H9 (cell line): ENCODE results near the gene ZNF771. TPM values are rescaled to one million over a fixed set of nuclear protein-coding genes. Genes with fewer than 3 reads are reported as not detected.
A peak's percentile ranks its signal among the peaks of the same experiment; 100 is the strongest.

Source experiments
- DNase-seq: peaks from one replicate; pipeline ENCODE4 v3.0.0-alpha.2; 2017
- H2AFZ ChIP-seq: one replicate; pipeline ENCODE4 v1.6.1; 2013; ENCODE audit warnings: mild to moderate bottlenecking, low read length, control low read depth, moderate library complexity
- H2AK5ac ChIP-seq: 2 replicates; pipeline ENCODE4 v1.6.1; 2013; ENCODE audit warnings: low read length, control low read depth, mixed read lengths; ENCODE audit not compliant: insufficient read length
- H2BK120ac ChIP-seq: one replicate; pipeline ENCODE4 v1.6.1; 2013; ENCODE audit warnings: low read depth, mild to moderate bottlenecking, low read length, control low read depth, inconsistent platforms; ENCODE audit not compliant: poor library complexity, severe bottlenecking
- H2BK12ac ChIP-seq: 2 replicates; pipeline ENCODE4 v1.6.1; 2013; ENCODE audit warnings: low read length, control low read depth, mixed read lengths, low read depth; ENCODE audit not compliant: insufficient read length
- H2BK15ac ChIP-seq: 2 replicates; pipeline ENCODE4 v1.6.1; 2013; ENCODE audit warnings: low read depth, low read length, control low read depth
- H2BK20ac ChIP-seq: one replicate; pipeline ENCODE4 v1.6.1; 2013; ENCODE audit warnings: low read depth, mild to moderate bottlenecking, low read length, control low read depth, inconsistent platforms; ENCODE audit not compliant: poor library complexity, severe bottlenecking
- H2BK5ac ChIP-seq: 2 replicates; pipeline ENCODE4 v1.6.1; 2013; ENCODE audit warnings: low read length, control low read depth, mixed read lengths; ENCODE audit not compliant: insufficient read length
- H3K14ac ChIP-seq: 2 replicates; pipeline ENCODE4 v1.6.1; 2013; ENCODE audit warnings: low read length, control low read depth; ENCODE audit not compliant: insufficient read depth
- H3K18ac ChIP-seq: 2 replicates; pipeline ENCODE4 v1.6.1; 2013; ENCODE audit warnings: low read depth, mild to moderate bottlenecking, mixed read lengths, low read length, control low read depth; ENCODE audit not compliant: insufficient read length
- H3K23ac ChIP-seq: 2 replicates; pipeline ENCODE4 v1.6.1; 2013; ENCODE audit warnings: low read length, control low read depth, mixed read lengths, low read depth; ENCODE audit not compliant: insufficient read length
- H3K23me2 ChIP-seq: 2 replicates; pipeline ENCODE4 v1.6.1; 2013; ENCODE audit warnings: low read depth, mild to moderate bottlenecking, mixed read lengths, low read length, control low read depth; ENCODE audit not compliant: insufficient read length, poor library complexity, severe bottlenecking
- H3K27ac ChIP-seq: 2 replicates; pipeline ENCODE4 v1.5.1; 2013; ENCODE audit warnings: low read length, control low read depth, mixed read lengths, low read depth; ENCODE audit not compliant: insufficient read length
- H3K27me3 ChIP-seq: 2 replicates; pipeline ENCODE4 v1.6.1; 2013; ENCODE audit warnings: low read length, control low read depth, inconsistent platforms; ENCODE audit not compliant: insufficient read depth
- H3K4ac ChIP-seq: 2 replicates; pipeline ENCODE4 v1.6.1; 2013; ENCODE audit warnings: low read depth, mild to moderate bottlenecking, control low read depth, inconsistent platforms, low read length, moderate library complexity
- H3K4me1 ChIP-seq: 2 replicates; pipeline ENCODE4 v1.6.1; 2013; ENCODE audit warnings: low read length, control low read depth, inconsistent platforms; ENCODE audit not compliant: insufficient read depth
- H3K4me2 ChIP-seq: 2 replicates; pipeline ENCODE4 v1.6.1; 2013; ENCODE audit warnings: low read length, control low read depth, mixed read lengths; ENCODE audit not compliant: insufficient read length, insufficient read depth
- H3K56ac ChIP-seq: 2 replicates; pipeline ENCODE4 v1.6.1; 2013; ENCODE audit warnings: low read depth, mild to moderate bottlenecking, mixed read lengths, low read length, control low read depth; ENCODE audit not compliant: insufficient read length
- H3K79me1 ChIP-seq: 2 replicates; pipeline ENCODE4 v1.6.1; 2013; ENCODE audit warnings: low read depth, mild to moderate bottlenecking, moderate library complexity, low read length, control low read depth, inconsistent platforms; ENCODE audit not compliant: insufficient read depth, poor library complexity, severe bottlenecking
- H3K79me2 ChIP-seq: 2 replicates; pipeline ENCODE4 v1.6.1; 2013; ENCODE audit warnings: low read length, control low read depth, inconsistent platforms; ENCODE audit not compliant: insufficient read depth
- H3K9ac ChIP-seq: 2 replicates; pipeline ENCODE4 v1.6.1; 2013; ENCODE audit warnings: low read length, control low read depth, mixed read lengths; ENCODE audit not compliant: insufficient read length; ENCODE audit errors: extremely low read depth
- H3K9me3 ChIP-seq: one replicate; pipeline ENCODE4 v1.6.1; 2013; ENCODE audit warnings: low read depth, low read length, inconsistent platforms; ENCODE audit not compliant: control insufficient read depth
- H3T11ph ChIP-seq: one replicate; pipeline ENCODE4 v1.6.1; 2013; ENCODE audit warnings: mild to moderate bottlenecking, low read length, control low read depth, inconsistent platforms
- H4K20me1 ChIP-seq: one replicate; pipeline ENCODE4 v1.6.1; 2013; ENCODE audit not compliant: control insufficient read depth, insufficient read length, insufficient read depth
- H4K5ac ChIP-seq: 2 replicates; pipeline ENCODE4 v1.6.1; 2013; ENCODE audit warnings: low read depth, mild to moderate bottlenecking, mixed read lengths, low read length, control low read depth; ENCODE audit not compliant: insufficient read length
- H4K8ac ChIP-seq: replicated peaks from 2 replicates; pipeline ENCODE4 v1.6.1; 2013; ENCODE audit warnings: low read length, control low read depth, mixed read lengths, low read depth; ENCODE audit not compliant: insufficient read length
- H4K91ac ChIP-seq: 2 replicates; pipeline ENCODE4 v1.6.1; 2013; ENCODE audit warnings: low read depth, mild to moderate bottlenecking, moderate library complexity, mixed read lengths, low read length, control low read depth; ENCODE audit not compliant: insufficient read length
- H3K27ac Mint-ChIP-seq, 3 experiments: 2 replicates in 2 of 3; 3 replicates in 1 of 3; pipeline ENCODE4 v1.8.0; 2020 to 2021; ENCODE audit warnings: mixed read lengths in 3 of 3, mild to moderate bottlenecking in 1 of 3, moderate library complexity in 1 of 3
- H3K27me3 Mint-ChIP-seq: 2 replicates; pipeline ENCODE4 v1.8.0; 2021; ENCODE audit warnings: low read depth, mild to moderate bottlenecking, moderate library complexity, mixed read lengths
- H3K36me3 Mint-ChIP-seq, 3 experiments: 2 replicates in 2 of 3; 3 replicates in 1 of 3; pipeline ENCODE4 v1.8.0; 2020 to 2021; ENCODE audit warnings: low read depth in 3 of 3, mixed read lengths in 3 of 3; ENCODE audit not compliant: insufficient read depth in 1 of 3
- H3K4me1 Mint-ChIP-seq, 2 experiments: 2 replicates each; pipeline ENCODE4 v1.8.0; 2020; ENCODE audit warnings: mixed read lengths in 2 of 2
- H3K4me3 Mint-ChIP-seq, 2 experiments: 2 replicates in 1 of 2; 3 replicates in 1 of 2; pipeline ENCODE4 v1.8.0; 2020 to 2021; ENCODE audit warnings: mild to moderate bottlenecking in 2 of 2, mixed read lengths in 2 of 2, moderate library complexity in 1 of 2
- H3K9me3 Mint-ChIP-seq, 2 experiments: 2 replicates in 1 of 2; 3 replicates in 1 of 2; pipeline ENCODE4 v1.8.0; 2020; ENCODE audit warnings: mild to moderate bottlenecking in 2 of 2, mixed read lengths in 2 of 2, moderate library complexity in 1 of 2
- CTCF ChIP-seq: fragments of 200-600 bp; sonication (generic); conservative IDR thresholded peaks from 3 replicates; pipeline ENCODE4 v1.8.0; 2021; ENCODE audit warnings: antibody characterized with exemption, mild to moderate bottlenecking
- WGBS: extraction: QIAGEN DNeasy Blood & Tissue Kit; methylation state at CpG from one replicate; pipeline ENCODE4 v1.1.7; 2013; ENCODE audit warnings: missing lambda C conversion rate, low lambda C conversion rate, mixed read lengths; ENCODE audit not compliant: insufficient read length; ENCODE audit errors: extremely low coverage; 5-methylcytosine and 5-hydroxymethylcytosine counted together
- total RNA-seq: library from RNA; stranded (reverse); gene quantifications from 2 replicates; pipeline ENCODE4 v1.2.1, GENCODE V29; 2021

Gene ZNF771
- total RNA-seq, 1 experiment from 2014 or later = 10.5 TPM

GRCh38 chr16:30376461-30376902 is 30.9 kb upstream of the ZNF771 start:
- no peak overlapping the region for H3T11ph ChIP-seq
- no peaks in the 10 kb centered on the region for H3K27me3 ChIP-seq
- peaks cover 13% of the 10 kb centered on the region for H3K23me2 ChIP-seq
- H3K9ac ChIP-seq = no peak overlapping the region
- H2BK120ac ChIP-seq = no peak overlapping the region
- no peak overlapping the region for H2BK12ac ChIP-seq
- Mint-ChIP-seq H3K27ac (0 out of 7 replicates have a peak overlapping the region, but pooled peaks of 1 of the 3 experiments have one; percentile 97), H3K4me3 (peak overlapping the region in 1 of 2 experiments; percentile 95; a peak in 1 of 5 replicates), H3K36me3 (peaks cover 2 to 4% (median 2%) of the 10 kb centered on the region in 3 experiments; a peak in 4 of 7 replicates), H3K4me1 (peaks cover 23 to 43% of the 10 kb centered on the region in 2 experiments), H3K9me3 (peaks cover 0 to 2% of the 10 kb centered on the region in 2 experiments; a peak in 2 of 5 replicates), H3K27me3 (0 out of 2 replicates have a peak, but pooled peaks cover 2% of the 10 kb centered on the region)
- no peak overlapping the region for H3K4me2 ChIP-seq
- DNase-seq = no peak
- H2BK20ac ChIP-seq = no peak overlapping the region
- H2AK5ac ChIP-seq = no peak overlapping the region
- H3K9me3 ChIP-seq = no peaks in the 10 kb centered on the region
- no CpG with 5 or more reads among the region's 8 CpGs for WGBS
- H2BK5ac ChIP-seq = no peak overlapping the region
- H3K79me1 ChIP-seq = no peaks in the 10 kb centered on the region
- no peak overlapping the region for H2AFZ ChIP-seq
- no peak overlapping the region for H4K8ac ChIP-seq
- no peak for TF ChIP-seq CTCF
- no peaks in the 10 kb centered on the region for H4K20me1 ChIP-seq
- peak overlapping the region; percentile 6 for H3K18ac ChIP-seq
- no peak overlapping the region; the same call in 1 of the 2 replicates for H3K14ac ChIP-seq
- no peak overlapping the region for H3K4ac ChIP-seq
- H3K79me2 ChIP-seq = no peaks in the 10 kb centered on the region; the same call in 1 of the 2 replicates
- no peak overlapping the region; the same call in 1 of the 2 replicates for H2BK15ac ChIP-seq
- no peak overlapping the region for H3K27ac ChIP-seq
- H3K23ac ChIP-seq = no peak overlapping the region
- H3K4me1 ChIP-seq = no peaks in the 10 kb centered on the region; the same call in 1 of the 2 replicates
- no peak overlapping the region for H4K5ac ChIP-seq
- peak overlapping the region; percentile 40 for H4K91ac ChIP-seq
- no peak overlapping the region for H3K56ac ChIP-seq
